Endothelial cell of umbilical vein (primary cell): ENCODE results near the gene CDC25C. TPM values are rescaled to one million over a fixed set of nuclear protein-coding genes. Genes with fewer than 3 reads are reported as not detected.

ENCODE experiments used
- BruUV-seq: library from RNA; stranded (reverse); fragments of 400-500 nt; replicated peaks from 2 replicates; lab custom pipeline; 2021; lab: Mats Ljungman, UMichigan
- CTCF ChIA-PET: fragments of 300-600, 350-600 bp; sonication (Branson Sonifier 250); formaldehyde crosslinking; loops from one replicate; lab custom pipeline; 2021; ENCODE audit warnings: antibody characterized with exemption, inconsistent platforms; lab: Charles Lee
- POLR2A ChIA-PET: fragments of 300-600, 350-600 bp; sonication (Branson Sonifier 250); formaldehyde crosslinking; loops from one replicate; lab custom pipeline; 2021; ENCODE audit warnings: antibody characterized with exemption, inconsistent platforms; lab: Charles Lee
- DNase-seq: peaks from one replicate; pipeline ENCODE4 v3.0.0-alpha.2; 2011; ENCODE audit warnings: low read depth, low spot score
- FAIRE-seq: peaks from 2 replicates; lab custom pipeline; 2011; peaks lifted over from hg19 to GRCh38; lab: Jason Lieb, UNC
- H2AFZ ChIP-seq: 2 replicates; pipeline ENCODE4 v1.6.0; 2012; ENCODE audit warnings: low read depth, low read length, control low read depth, inconsistent platforms
- H3K27ac ChIP-seq: 2 replicates; pipeline ENCODE4 v1.5.1; 2011; ENCODE audit warnings: low read depth, mild to moderate bottlenecking, control low read depth, low read length, moderate library complexity; ENCODE audit not compliant: insufficient read depth
- H3K27me3 ChIP-seq, 2 experiments: 2 replicates each; pipeline versions ENCODE4 v1.6.0 to v1.6.1; 2011; ENCODE audit warnings: low read length in 2 of 2, mixed read lengths in 1 of 2; ENCODE audit not compliant: control insufficient read depth in 2 of 2, insufficient read depth in 2 of 2
- H3K36me3 ChIP-seq, 2 experiments: 2 replicates in 1 of 2; 3 replicates in 1 of 2; pipeline ENCODE4 v1.5.1; 2011; ENCODE audit warnings: low read length in 2 of 2, mild to moderate bottlenecking in 1 of 2, moderate library complexity in 1 of 2; ENCODE audit not compliant: control insufficient read depth in 2 of 2, insufficient read depth in 2 of 2; ENCODE audit errors: extremely low read depth in 1 of 2
- H3K4me1 ChIP-seq: 3 replicates; pipeline ENCODE4 v1.5.1; 2011; ENCODE audit warnings: mild to moderate bottlenecking, low read length; ENCODE audit not compliant: control insufficient read depth, insufficient read depth; ENCODE audit errors: extremely low read depth
- H3K4me2 ChIP-seq: 2 replicates; pipeline ENCODE4 v1.6.1; 2011; ENCODE audit warnings: low read length, control low read depth, mixed read lengths; ENCODE audit not compliant: insufficient read depth
- H3K4me3 ChIP-seq, 3 experiments: fragments of 200-600 bp in 1 of 3; sonication (generic), shearing (Covaris generic) in 1 of 3; replicated peaks in 1 of 3; 2 replicates each; pipeline ENCODE4 v1.5.1; 2011 to 2016; ENCODE audit warnings: control low read depth in 3 of 3, low read length in 3 of 3, mild to moderate bottlenecking in 2 of 3, inconsistent platforms in 1 of 3, low read depth in 1 of 3, moderate library complexity in 1 of 3; ENCODE audit not compliant: insufficient read depth in 1 of 3
- H3K79me2 ChIP-seq: 2 replicates; pipeline ENCODE4 v1.6.0; 2012; ENCODE audit warnings: low read length, inconsistent platforms; ENCODE audit not compliant: control insufficient read depth, insufficient read depth
- H3K9ac ChIP-seq: replicated peaks from 2 replicates; pipeline ENCODE3; 2011; ENCODE audit warnings: low read length, control low read depth; ENCODE audit not compliant: insufficient read depth; ENCODE audit errors: extremely low read depth
- H3K9me1 ChIP-seq: replicated peaks from 3 replicates; pipeline ENCODE4 v1.6.0; 2011; ENCODE audit warnings: mild to moderate bottlenecking, low read length; ENCODE audit not compliant: control insufficient read depth, insufficient read depth; ENCODE audit errors: extremely low read depth
- H3K9me3 ChIP-seq: replicated peaks from 2 replicates; pipeline ENCODE4 v1.5.1; 2012; ENCODE audit warnings: low read length, inconsistent platforms; ENCODE audit not compliant: control insufficient read depth, insufficient read depth
- H4K20me1 ChIP-seq: replicated peaks from 2 replicates; pipeline ENCODE3; 2011; ENCODE audit warnings: mild to moderate bottlenecking, low read length; ENCODE audit not compliant: control insufficient read depth, insufficient read depth; ENCODE audit errors: extremely low read depth
- EZH2 ChIP-seq: IDR thresholded peaks from 2 replicates; pipeline ENCODE4 v1.6.1; 2012; ENCODE audit warnings: borderline replicate concordance, low read depth, mild to moderate bottlenecking, moderate library complexity, low read length, inconsistent platforms; ENCODE audit not compliant: severe bottlenecking
- FOS ChIP-seq: IDR thresholded peaks from 2 replicates; pipeline ENCODE4 v1.6.1; 2011; ENCODE audit warnings: mild to moderate bottlenecking, low read length, moderate library complexity, borderline replicate concordance; ENCODE audit not compliant: insufficient read depth
- GATA2 ChIP-seq: IDR thresholded peaks from 2 replicates; pipeline ENCODE4 v1.7.0; 2011; ENCODE audit warnings: low read depth, mild to moderate bottlenecking, moderate library complexity, mixed read lengths, low read length; ENCODE audit not compliant: insufficient read length, insufficient read depth
- POLR2AphosphoS5 ChIP-seq: IDR thresholded peaks from 2 replicates; pipeline ENCODE4 v1.6.1; 2012; ENCODE audit warnings: low read depth, mild to moderate bottlenecking, control low read depth, low read length, moderate library complexity; ENCODE audit not compliant: insufficient read depth
- dilution Hi-C: fragments of 300-500 bp; cut with MboI; formaldehyde crosslinking; loops from one replicate; pipeline ENCODE4 v1.15.0; 2019; ENCODE audit warnings: low sequenced_read_pairs; ENCODE audit not compliant: extremely low pct_ligation_motif_present
- intact Hi-C: fragments of 100-400 bp; cut with micrococcal nuclease; formaldehyde crosslinking; loops from one replicate; pipeline ENCODE4 v1.10.0; 2022
- polyA plus RNA-seq, 4 experiments: library from polyadenylated mRNA; depleted of rRNA in 3 of 4; stranded (reverse) in 3 of 4; unstranded in 1 of 4; fragments of >200 nt; gene quantifications; 2 replicates each; pipeline versions ENCODE4 v1.2.1 to v1.2.3, GENCODE V29; 2011 to 2012; ENCODE audit warnings: missing spikeins in 1 of 4
- total RNA-seq: library from RNA; stranded (reverse); gene quantifications from 2 replicates; pipeline ENCODE4 v1.2.3, GENCODE V29; 2021
- TF ChIP-seq, protein P1 (sequence below), 2 donors: IDR thresholded peaks; 1 replicate in 1 of 2; 2 replicates in 1 of 2; pipeline ENCODE4 v1.5.1; 2011; ENCODE audit warnings: low read length in 2 of 2, mild to moderate bottlenecking in 2 of 2, moderate library complexity in 2 of 2, control low read depth in 1 of 2, inconsistent platforms in 1 of 2, low read depth in 1 of 2; ENCODE audit not compliant: insufficient read depth in 1 of 2; ENCODE audit errors: extremely low read depth in 1 of 2
- TF ChIP-seq, protein P2 (sequence below): IDR thresholded peaks from 2 replicates; pipeline ENCODE4 v1.6.1; 2011; ENCODE audit not compliant: insufficient read depth, insufficient read length

CDC25C gene
- total and polyA plus RNA-seq, 2 donors (not counting 3 experiments of a cell fraction or from before 2014, with no cell fraction given) = 8.1 to 13.6 TPM

DNA sequence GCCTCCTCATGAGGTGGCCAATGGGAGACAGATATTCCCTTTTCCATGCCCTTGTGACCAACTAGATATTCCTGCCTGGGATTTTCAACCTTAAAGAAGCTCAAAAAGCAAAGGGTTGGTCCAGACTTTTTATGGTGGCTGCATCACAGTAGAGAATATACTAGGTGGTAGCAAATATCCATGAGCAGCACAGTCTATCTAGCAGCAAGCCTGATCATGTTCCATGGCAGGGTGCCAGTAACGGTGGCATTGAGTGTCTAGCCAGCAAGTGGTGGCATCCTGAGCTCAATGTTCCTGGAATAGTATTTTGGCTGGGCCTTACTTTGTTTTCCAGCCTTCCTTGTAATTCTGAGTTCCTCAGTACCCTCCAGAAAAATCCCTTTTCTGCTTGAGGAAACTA lies 25.8 kb downstream of the CDC25C start:
- Histone ChIP-seq H3K79me2 (no peaks in the 10 kb centered on the region), H3K4me2 (no peak overlapping the region), H3K27ac (no peak overlapping the region), H3K9me1 (no peaks in the 10 kb centered on the region), H3K9ac (no peak overlapping the region), H3K4me1 (no peaks in the 10 kb centered on the region), H4K20me1 (no peaks in the 10 kb centered on the region), H3K4me3 (no peak overlapping the region), H3K27me3 (no peaks in the 10 kb centered on the region), H2AFZ (no peak overlapping the region), H3K36me3 (peaks cover 0 to 2% of the 10 kb centered on the region in 2 experiments), H3K9me3 (no peaks in the 10 kb centered on the region)
- ChIA-PET POLR2A (no interaction called here), CTCF (interaction anchor here (0.7 to 1.2 kb wide), 2 partner anchors 12 to 45 kb away, joined by 3 read pairs; no protein-coding TSS in a partner anchor)
- FAIRE-seq (no peak), DNase-seq (no peak)
- intact Hi-C loops = no loop called here
- dilution Hi-C loops = no loop called here
- TF ChIP-seq EZH2 (no peak), POLR2AphosphoS5 (no peak), FOS (no peak)
- TF ChIP-seq, protein P1, sequence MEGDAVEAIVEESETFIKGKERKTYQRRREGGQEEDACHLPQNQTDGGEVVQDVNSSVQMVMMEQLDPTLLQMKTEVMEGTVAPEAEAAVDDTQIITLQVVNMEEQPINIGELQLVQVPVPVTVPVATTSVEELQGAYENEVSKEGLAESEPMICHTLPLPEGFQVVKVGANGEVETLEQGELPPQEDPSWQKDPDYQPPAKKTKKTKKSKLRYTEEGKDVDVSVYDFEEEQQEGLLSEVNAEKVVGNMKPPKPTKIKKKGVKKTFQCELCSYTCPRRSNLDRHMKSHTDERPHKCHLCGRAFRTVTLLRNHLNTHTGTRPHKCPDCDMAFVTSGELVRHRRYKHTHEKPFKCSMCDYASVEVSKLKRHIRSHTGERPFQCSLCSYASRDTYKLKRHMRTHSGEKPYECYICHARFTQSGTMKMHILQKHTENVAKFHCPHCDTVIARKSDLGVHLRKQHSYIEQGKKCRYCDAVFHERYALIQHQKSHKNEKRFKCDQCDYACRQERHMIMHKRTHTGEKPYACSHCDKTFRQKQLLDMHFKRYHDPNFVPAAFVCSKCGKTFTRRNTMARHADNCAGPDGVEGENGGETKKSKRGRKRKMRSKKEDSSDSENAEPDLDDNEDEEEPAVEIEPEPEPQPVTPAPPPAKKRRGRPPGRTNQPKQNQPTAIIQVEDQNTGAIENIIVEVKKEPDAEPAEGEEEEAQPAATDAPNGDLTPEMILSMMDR (IDR thresholded peaks at IDR 0.05; ENCODE audit: extremely low read depth in 1 of 2, insufficient read depth in 1 of 2, low read depth in 1 of 2, low read length in 2 of 2) = no peak
- TF ChIP-seq, protein P2, sequence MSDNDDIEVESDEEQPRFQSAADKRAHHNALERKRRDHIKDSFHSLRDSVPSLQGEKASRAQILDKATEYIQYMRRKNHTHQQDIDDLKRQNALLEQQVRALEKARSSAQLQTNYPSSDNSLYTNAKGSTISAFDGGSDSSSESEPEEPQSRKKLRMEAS = no peak
- no TSS peak for BruUV-seq

DNA sequence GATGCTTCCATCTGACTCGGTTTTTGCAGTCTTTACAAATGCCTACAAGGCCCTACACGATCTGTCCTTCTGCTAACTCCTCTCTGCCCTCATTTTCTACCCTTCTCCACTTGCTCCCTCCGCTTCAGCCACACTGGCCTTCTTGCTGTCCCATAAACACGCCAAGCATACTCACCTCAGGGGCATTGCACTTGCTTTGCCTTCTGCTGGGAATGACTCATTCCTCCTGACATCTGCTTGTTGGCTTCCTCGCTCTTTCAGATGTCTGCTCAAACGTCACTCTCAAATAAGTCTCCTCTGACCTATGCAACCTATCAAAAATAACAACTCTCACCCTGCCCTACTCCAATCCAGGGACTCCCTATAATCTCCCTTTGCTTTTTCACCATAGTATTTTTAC lies 28.2 kb downstream of the CDC25C start:
- dilution Hi-C loops = no loop called here

More for the DNA sequence above, 28.2 kb downstream of the CDC25C start:
- H2AFZ ChIP-seq = no peak overlapping the region
- no peaks in the 10 kb centered on the region for H4K20me1 ChIP-seq
- H3K9me1 ChIP-seq = no peaks in the 10 kb centered on the region
- no peaks in the 10 kb centered on the region for H3K79me2 ChIP-seq
- intact Hi-C loops = no loop called here
- DNase-seq (peak; percentile 12), FAIRE-seq (no peak)
- no TSS peak for BruUV-seq
- CTCF ChIA-PET = no interaction called here
- no peaks in the 10 kb centered on the region for H3K9me3 ChIP-seq
- H3K4me1 ChIP-seq = no peaks in the 10 kb centered on the region
- H3K27me3 ChIP-seq = no peaks in the 10 kb centered on the region
- no peak overlapping the region for H3K4me3 ChIP-seq
- POLR2A ChIA-PET = no interaction called here
- no peak overlapping the region for H3K4me2 ChIP-seq
- H3K9ac ChIP-seq = no peak overlapping the region
- H3K36me3 ChIP-seq = peaks cover 0 to 2% of the 10 kb centered on the region in 2 experiments
- TF ChIP-seq GATA2 (no peak), FOS (peak; percentile 26)
- no peak overlapping the region for H3K27ac ChIP-seq
